Astrocyte of the spinal cord (primary cell): ENCODE data around the gene CYP2A7.
"Not testable (repeated sequence)": the region's sequence is repeated elsewhere in the genome, so short reads cannot be mapped to it uniquely, and the experiment has no call there.

Experiments used
- DNase-seq: peaks from one replicate; pipeline ENCODE4 v3.0.0; 2011; ENCODE audit warnings: low read depth, low spot score
- H3K4me3 ChIP-seq: 2 replicates; pipeline ENCODE4 v1.5.1; 2011; ENCODE audit warnings: low read depth, mild to moderate bottlenecking, low read length, moderate library complexity
- in situ Hi-C: cut with HindIII; loops from 2 replicates; pipeline ENCODE4 v1.10.0; 2017; ENCODE audit warnings: low sequenced_read_pairs
- TF ChIP-seq, protein P1 (sequence below): IDR thresholded peaks from 2 replicates; pipeline ENCODE4 v1.5.1; 2012; ENCODE audit warnings: low read depth, mild to moderate bottlenecking, low read length, inconsistent platforms

The CYP2A7 gene

DNA sequence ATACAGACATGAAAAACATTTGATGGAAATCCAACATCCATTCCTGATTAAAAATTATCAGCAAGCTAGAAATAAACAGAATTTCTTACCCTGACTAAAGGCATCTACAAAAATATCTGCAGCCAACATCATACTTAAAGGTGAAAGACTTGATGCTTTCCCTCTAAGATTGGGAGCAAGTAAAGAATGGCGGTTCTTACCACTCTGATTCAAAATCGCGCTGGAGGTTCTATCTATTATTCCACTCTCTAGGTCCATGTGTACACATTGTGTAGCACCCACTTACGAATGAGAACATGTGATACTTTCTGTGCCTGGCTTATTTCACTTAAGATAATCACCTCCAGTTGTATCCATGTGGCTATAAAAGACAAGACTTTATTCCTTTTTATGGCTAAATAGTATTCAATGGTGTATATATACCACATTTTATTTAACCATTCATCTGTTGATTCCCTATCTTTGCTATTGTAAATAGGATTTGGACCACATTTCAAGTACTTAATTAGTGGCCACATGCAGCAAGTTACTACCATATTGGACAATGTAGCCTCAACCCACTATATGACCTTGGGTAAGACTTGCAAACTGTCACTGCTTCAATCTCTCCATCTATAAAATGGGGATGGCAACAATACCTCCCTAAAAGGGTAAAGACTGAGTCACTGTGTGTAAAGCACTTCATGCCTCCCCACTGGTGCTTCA lies 38.4 kb upstream of the CYP2A7 start:
- DNase-seq, result no peak
- TF ChIP-seq, protein P1, sequence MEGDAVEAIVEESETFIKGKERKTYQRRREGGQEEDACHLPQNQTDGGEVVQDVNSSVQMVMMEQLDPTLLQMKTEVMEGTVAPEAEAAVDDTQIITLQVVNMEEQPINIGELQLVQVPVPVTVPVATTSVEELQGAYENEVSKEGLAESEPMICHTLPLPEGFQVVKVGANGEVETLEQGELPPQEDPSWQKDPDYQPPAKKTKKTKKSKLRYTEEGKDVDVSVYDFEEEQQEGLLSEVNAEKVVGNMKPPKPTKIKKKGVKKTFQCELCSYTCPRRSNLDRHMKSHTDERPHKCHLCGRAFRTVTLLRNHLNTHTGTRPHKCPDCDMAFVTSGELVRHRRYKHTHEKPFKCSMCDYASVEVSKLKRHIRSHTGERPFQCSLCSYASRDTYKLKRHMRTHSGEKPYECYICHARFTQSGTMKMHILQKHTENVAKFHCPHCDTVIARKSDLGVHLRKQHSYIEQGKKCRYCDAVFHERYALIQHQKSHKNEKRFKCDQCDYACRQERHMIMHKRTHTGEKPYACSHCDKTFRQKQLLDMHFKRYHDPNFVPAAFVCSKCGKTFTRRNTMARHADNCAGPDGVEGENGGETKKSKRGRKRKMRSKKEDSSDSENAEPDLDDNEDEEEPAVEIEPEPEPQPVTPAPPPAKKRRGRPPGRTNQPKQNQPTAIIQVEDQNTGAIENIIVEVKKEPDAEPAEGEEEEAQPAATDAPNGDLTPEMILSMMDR, result no peak
- in situ Hi-C loops, result no loop called here
- H3K4me3 ChIP-seq, result no peak overlapping the region

DNA sequence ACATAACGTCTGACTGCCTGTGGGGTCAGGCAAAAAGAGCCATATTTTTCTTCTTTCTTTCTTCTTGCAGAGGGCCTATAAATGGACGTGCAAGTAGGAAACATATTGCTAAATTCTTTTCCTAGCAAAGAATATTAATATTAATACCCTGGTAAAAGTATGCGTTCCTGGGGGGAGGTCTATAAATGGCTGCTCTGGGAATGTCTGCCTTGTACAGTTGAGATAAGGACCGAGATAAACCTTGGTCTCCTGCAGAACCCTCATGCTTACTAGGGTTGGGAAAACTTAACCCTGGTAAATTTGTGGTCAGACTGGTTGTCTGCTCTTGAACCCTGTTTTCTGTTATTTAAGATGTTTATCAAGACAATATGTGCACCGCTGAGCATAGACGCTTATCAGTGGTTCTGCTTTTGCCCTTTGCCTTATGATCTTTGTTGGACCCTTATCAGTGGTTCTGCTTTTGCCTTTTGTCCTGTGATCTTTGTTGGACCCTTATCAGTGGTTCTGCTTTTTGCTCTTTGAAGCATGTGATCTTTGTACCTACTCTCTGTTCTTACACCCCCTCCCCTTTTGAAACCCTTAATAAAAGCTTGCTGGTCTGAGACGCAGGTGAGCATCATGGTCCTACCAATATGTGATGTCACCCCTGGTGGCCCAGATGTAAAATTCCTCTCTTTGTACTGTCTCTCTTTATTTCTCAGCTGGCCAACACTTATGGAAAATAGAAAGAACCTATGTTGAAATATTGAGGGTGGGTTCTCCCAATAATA lies 37.7 kb upstream of the CYP2A7 start:
- H3K4me3 ChIP-seq, in situ Hi-C loops, DNase-seq: not testable (repeated sequence)

DNA sequence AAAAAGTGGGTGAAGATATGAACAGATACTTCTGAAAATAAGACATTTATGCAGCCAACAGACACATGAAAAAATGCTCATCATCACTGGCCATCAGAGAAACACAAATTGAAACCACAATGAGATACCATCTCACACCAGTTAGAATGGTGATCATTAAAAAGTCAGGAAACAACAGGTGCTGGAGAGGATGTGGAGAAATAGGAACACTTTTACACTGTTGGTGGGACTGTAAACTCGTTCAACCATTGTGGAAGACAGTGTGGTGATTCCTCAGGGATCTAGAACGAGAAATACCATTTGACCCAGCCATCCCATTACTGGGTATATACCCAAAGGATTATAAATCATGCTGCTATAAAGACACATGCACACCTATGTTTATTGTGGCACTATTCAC lies 36.3 kb upstream of the CYP2A7 start:
- DNase-seq, in situ Hi-C loops, H3K4me3 ChIP-seq: not testable (repeated sequence)

DNA sequence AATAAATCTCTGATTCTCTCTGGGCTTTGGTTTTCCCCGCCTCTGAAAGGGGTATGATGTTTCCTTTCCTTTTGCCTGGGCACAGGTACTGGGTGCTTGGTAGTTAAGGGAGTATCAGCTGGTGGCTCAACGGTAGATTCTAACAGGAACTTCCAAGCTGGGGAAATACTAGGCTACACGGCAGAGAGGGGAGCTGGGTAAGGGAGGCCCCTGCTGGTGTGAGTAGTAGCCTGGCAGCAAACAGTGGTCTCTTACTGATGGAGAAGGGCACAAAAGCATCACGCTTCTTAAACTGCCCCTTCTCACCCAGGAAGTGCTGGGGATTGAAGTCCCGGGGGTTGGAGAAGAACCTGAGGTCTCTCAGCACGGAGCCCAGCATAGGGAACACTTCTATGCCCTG lies 26.9 kb upstream of the CYP2A7 start:
- no peak overlapping the region for H3K4me3 ChIP-seq
- peak; percentile 5 for DNase-seq
- in situ Hi-C loops, result no loop called here
- TF ChIP-seq, protein P1, result peak; percentile 55

DNA sequence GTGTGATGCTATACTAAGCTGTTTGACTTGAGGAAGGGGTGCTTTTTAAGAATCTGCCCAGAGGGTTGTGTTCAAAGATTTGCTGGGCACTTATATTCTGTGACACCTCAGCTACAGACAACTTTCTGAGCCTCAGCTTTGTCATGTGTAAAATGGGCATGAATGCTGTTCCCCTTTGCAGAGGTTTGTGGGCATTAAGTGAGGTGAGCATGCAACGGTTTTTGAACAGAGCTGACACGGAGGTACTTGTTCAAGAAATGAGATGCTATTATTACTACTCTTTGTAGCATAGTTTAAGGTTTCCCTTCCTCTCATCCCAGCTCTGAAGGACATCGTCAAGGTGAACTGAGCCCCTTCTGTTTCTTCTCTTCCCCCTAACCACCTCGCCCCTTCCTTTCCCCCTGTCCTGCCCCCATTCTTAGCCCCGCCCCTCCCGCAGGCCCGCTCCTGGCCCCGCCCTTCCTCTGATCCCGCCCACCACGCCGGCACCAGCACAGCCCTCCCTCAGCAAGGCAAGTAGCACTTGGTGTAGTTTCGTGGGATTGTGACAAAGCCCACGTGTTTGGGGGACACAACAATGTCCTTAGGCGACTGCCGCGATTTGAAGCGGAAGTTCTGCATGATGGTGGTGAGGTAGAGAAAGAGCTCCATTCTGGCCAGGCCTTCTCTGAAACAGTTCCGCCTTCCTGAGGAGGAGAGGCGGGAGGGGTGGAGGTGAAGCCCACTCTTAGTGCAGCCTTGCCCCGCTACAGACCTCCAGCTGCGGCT lies 26.1 kb upstream of the CYP2A7 start:
- TF ChIP-seq, protein P1, result no peak
- DNase-seq, result no peak
- in situ Hi-C loops, result no loop called here
- H3K4me3 ChIP-seq, result no peak overlapping the region

DNA sequence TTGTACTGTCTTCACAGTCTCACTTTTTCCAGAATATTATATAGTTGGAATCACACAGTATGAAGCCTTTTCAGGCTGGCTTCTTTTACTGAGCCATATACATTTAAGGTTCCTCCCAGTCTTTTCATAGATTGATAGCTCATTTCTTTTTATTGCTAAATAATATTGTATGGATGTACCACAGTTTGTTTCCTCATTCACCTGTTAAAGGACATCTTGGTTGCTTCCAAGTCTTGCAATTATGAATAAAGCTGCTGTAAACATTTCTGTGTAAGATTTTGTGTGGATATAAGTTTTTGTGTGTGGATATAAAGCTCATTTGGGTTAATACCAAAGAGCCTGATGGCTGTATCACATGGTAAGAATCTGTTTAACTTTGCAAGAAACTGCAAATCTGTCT lies 24.5 kb upstream of the CYP2A7 start:
- in situ Hi-C loops, result no loop called here
- DNase-seq, result no peak
- H3K4me3 ChIP-seq, result no peak overlapping the region
- TF ChIP-seq, protein P1, result no peak

DNA sequence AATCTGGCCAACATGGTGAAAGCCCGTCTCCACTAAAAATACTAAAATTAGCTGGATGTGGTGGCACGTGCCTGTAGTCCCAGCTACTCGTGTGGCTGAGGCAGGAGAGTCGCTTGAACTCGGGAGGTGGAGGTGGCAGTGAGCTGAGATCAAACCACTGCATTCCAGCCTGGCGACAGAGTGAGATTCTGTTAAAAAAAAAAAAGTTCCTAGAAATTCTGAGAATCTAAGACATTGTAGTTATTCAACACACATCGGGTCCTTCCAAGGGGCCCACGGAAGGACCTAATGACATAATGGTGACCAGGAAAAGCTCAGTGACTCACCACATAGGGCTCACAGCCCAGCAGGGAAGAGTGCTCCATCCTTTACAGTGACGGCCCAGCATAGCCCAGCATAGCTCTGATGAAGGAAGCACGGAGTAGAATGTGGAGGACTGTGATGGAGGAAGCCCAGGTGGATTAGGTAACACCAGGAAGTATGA lies 22.7 kb upstream of the CYP2A7 start:
- in situ Hi-C loops, DNase-seq, H3K4me3 ChIP-seq: not testable (repeated sequence)

DNA sequence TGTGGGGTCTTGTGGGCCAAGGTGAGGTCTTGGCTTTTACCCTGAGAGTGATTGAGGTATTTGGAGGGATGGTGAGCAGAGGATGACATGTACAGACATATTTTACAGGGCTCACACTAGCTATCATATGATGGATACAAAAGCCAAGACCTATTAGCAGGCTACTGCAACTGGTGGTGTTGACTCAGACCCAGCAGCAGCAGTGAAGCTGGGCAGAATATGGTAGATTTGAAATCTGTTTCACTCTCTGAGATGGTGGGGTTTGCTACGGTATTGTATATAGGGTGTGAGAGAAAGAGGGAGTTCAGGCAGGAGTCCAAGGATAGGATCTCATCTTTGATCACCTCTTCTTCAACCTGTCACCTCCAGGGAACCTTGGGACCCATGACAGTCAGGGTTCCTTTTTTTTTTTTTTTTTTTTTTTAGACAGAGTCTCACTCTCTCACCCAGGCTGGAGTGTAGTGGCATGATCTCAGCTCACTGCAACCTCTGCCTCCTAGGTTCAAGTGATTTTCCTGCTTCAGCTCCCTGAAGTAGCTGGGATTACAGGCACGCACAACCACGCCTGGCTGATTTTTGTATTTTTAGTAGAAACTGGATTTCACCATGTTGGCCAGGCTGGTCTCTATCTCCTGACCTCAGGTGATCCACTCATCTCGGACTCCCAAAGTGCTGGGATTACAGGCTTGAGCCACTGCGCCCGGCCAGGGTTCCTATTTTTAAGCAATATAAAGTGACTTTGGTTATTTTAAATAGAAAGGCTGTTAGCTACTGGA lies 20.1 kb upstream of the CYP2A7 start:
- in situ Hi-C loops, DNase-seq, H3K4me3 ChIP-seq: not testable (repeated sequence)

DNA sequence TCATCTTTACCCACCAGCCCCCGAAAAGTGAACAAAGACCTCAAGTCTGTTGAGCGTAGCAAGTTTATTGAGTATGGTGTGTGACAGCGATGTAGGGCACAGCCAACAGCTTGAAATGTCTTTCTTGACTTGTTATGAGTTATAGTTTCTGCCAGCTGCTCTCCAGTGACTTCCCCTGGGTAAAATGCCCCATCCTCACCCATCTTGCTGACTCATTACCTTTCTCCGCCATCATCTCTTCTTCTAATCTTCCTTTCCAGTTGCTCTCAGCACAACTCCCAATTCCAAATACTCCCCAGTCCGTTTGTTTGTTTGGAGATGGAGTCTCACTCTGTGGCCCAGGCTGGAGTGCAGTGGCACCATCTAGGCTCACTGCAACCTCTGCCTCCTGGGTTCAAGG lies 18.5 kb upstream of the CYP2A7 start:
- H3K4me3 ChIP-seq, in situ Hi-C loops: not testable (repeated sequence)

DNA sequence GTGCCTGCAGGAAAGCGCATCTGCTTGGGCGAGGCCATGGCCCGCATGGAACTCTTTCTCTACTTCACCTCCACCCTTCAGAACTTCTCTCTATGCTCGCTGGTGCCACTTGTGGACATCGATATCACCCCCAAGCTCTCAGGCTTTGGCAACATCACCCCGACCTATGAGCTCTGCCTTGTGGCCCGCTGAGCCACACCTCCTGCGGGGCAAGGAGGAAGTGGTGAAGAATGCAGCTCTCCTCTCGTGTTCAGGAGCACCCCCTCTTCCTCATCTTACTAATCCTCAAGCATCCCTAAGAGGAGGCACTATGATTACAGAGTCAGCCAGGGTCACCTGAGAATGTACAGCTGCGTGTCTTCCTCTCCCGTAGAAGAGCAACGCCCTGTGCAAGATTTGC lies 17.9 kb upstream of the CYP2A7 start:
- DNase-seq, H3K4me3 ChIP-seq, in situ Hi-C loops: not testable (repeated sequence)

More for the DNA sequence above, 18.5 kb upstream of the CYP2A7 start:
- DNase-seq, result not testable (repeated sequence)

DNA sequence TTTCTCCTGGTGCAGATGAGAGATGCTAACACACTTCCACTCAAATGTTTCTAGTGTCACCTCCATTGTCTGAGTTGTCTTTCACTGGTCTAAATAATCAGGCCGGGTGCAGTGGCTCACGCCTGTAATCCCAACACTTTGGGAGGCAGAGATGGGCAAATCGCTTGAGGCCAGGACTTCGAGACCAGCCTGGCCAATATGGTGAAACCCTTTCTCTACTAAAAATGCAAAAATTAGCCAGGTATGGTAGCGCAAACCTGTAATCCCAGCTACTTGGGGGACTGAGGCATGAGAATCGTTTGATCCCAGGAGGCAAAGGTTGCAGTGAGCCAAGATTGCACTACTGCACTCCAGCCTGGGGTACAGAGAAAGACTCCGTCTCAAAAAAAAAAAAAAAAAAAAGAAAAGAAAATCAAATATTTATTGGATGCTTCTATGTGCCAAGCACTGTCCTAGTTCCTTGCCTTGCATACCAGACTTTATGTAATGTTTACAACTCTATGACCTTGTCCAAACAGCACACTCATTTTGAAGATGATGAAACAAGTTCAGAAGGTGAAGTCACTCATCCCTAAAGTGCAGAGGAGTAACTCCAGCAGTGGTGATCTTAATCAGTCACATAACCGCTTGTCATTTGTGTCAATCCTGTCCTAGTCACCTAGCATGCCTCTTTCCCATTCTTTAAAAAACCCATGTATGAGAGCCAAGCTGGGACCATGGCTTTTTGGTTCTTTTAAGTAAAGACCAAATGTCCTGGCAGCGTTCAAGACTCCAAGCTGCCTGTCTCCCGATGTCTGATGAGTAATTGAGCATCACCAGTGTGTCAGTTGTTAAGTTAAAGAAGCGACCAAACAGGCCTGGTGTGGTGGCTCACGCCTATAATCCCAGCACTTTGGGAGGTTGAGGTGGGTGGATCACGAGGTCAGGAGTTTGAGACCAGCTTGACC lies 15.1 kb upstream of the CYP2A7 start:
- DNase-seq, in situ Hi-C loops, H3K4me3 ChIP-seq: not testable (repeated sequence)
